HepG2 (cell line): ENCODE measurements around the gene PCSK2. TPM values are rescaled to one million over a fixed set of nuclear protein-coding genes. Genes with fewer than 3 reads are reported as not detected.

Source experiments
- ADNP ChIP-seq: sonication (generic); formaldehyde crosslinking; IDR thresholded peaks from 2 replicates; pipeline ENCODE4 v1.4.0; 2020; ENCODE audit warnings: missing genetic modification reagents
- AGO2 ChIP-seq: fragments of 200-400 bp; formaldehyde crosslinking; optimal IDR thresholded peaks from 2 replicates; pipeline ENCODE3; 2017; ENCODE audit warnings: mild to moderate bottlenecking, low read depth, low read length, moderate library complexity
- ATM ChIP-seq: fragments of 450-650 bp; IDR thresholded peaks from 2 replicates; pipeline ENCODE4 v1.7.1; 2017; ENCODE audit warnings: mild to moderate bottlenecking, borderline replicate concordance
- CREB1 ChIP-seq, 2 experiments: fragments of 450-650 bp in 1 of 2; IDR thresholded peaks; 2 replicates each; pipeline ENCODE4 v1.6.1; 2016 to 2017; ENCODE audit warnings: control low read depth in 1 of 2, mild to moderate bottlenecking in 1 of 2, missing compliant biosample characterization in 1 of 2, missing genetic modification characterization in 1 of 2
- HNRNPH1 ChIP-seq: fragments of 200-400 bp; formaldehyde crosslinking; optimal IDR thresholded peaks from 2 replicates; pipeline ENCODE3; 2017; ENCODE audit warnings: mild to moderate bottlenecking, low read depth, low read length
- MIER2 ChIP-seq: IDR thresholded peaks from 2 replicates; pipeline ENCODE4 v1.6.1; 2016; ENCODE audit warnings: missing biosample characterization, missing genetic modification reagents
- PHB2 ChIP-seq: fragments of 450-650 bp; IDR thresholded peaks from 2 replicates; pipeline ENCODE4 v1.6.1; 2018; ENCODE audit not compliant: partially characterized antibody
- SETDB1 ChIP-seq: sonication (generic); formaldehyde crosslinking; IDR thresholded peaks from 2 replicates; pipeline ENCODE4 v1.5.1; 2020; ENCODE audit warnings: missing genetic modification reagents, mild to moderate bottlenecking, borderline replicate concordance
- SYNCRIP ChIP-seq: fragments of 200-400 bp; formaldehyde crosslinking; IDR thresholded peaks from 2 replicates; pipeline ENCODE4 v1.6.1; 2018; ENCODE audit warnings: mild to moderate bottlenecking, low read depth, low read length; ENCODE audit not compliant: insufficient read depth
- ZNF143 ChIP-seq: sonication (generic); formaldehyde crosslinking; IDR thresholded peaks from 2 replicates; pipeline ENCODE4 v1.4.0; 2020; ENCODE audit warnings: missing genetic modification reagents
- ZNF431 ChIP-seq: sonication (generic); formaldehyde crosslinking; IDR thresholded peaks from 2 replicates; pipeline ENCODE4 v1.9.0; 2022; ENCODE audit warnings: missing genetic modification reagents, low read depth, mild to moderate bottlenecking, borderline replicate concordance
- ZNF564 ChIP-seq: sonication (generic); formaldehyde crosslinking; IDR thresholded peaks from 2 replicates; pipeline ENCODE4 v1.8.1; 2023; ENCODE audit warnings: mild to moderate bottlenecking, missing genetic modification reagents
- ZNF660 ChIP-seq: sonication (generic); formaldehyde crosslinking; IDR thresholded peaks from 2 replicates; pipeline ENCODE4 v1.5.1; 2020; ENCODE audit warnings: mild to moderate bottlenecking, low read depth, missing genetic modification reagents, borderline replicate concordance
- ZNF749 ChIP-seq: sonication (generic); formaldehyde crosslinking; IDR thresholded peaks from 2 replicates; pipeline ENCODE4 v1.8.0; 2022; ENCODE audit warnings: mild to moderate bottlenecking, missing genetic modification reagents, moderate library complexity, borderline replicate concordance
- ZNF781 ChIP-seq: sonication (generic); formaldehyde crosslinking; IDR thresholded peaks from 2 replicates; pipeline ENCODE4 v1.5.1; 2020; ENCODE audit warnings: borderline replicate concordance, mild to moderate bottlenecking, missing genetic modification reagents; ENCODE audit errors: not compliant biosample characterization
- polyA plus RNA-seq, 8 experiments: library from polyadenylated mRNA; depleted of rRNA in 3 of 8; stranded (reverse) in 7 of 8; unstranded in 1 of 8; fragments of >200 nt; fragmentation: Illumina TruSeq in 4 of 8; extraction: Trizol in 4 of 8; gene quantifications; 2 replicates each; pipeline versions ENCODE4 v1.2.1 to v1.2.3, GENCODE V29; 2011 to 2016; ENCODE audit warnings: low read depth in 4 of 8, missing spikeins in 1 of 8, mixed read lengths in 1 of 8; ENCODE audit not compliant: insufficient read depth in 1 of 8
- total RNA-seq, 5 experiments: library from RNA; depleted of rRNA; stranded (reverse); fragments of >200 nt; fragmentation: Illumina TruSeq; extraction: Trizol; gene quantifications; 2 replicates each; pipeline ENCODE4 v1.2.3, GENCODE V29; 2016; ENCODE audit warnings: low read depth in 1 of 5
- TF ChIP-seq, protein P1 (sequence below): sonication (generic); formaldehyde crosslinking; IDR thresholded peaks from 2 replicates; pipeline ENCODE4 v1.4.0; 2020; ENCODE audit warnings: mild to moderate bottlenecking, missing genetic modification reagents
- TF ChIP-seq, protein P2 (sequence below): sonication (generic); formaldehyde crosslinking; IDR thresholded peaks from 2 replicates; pipeline ENCODE4 v1.5.0; 2020; ENCODE audit warnings: missing genetic modification reagents, mild to moderate bottlenecking, borderline replicate concordance
- TF ChIP-seq, protein P3 (sequence below): sonication (generic); formaldehyde crosslinking; IDR thresholded peaks from 2 replicates; pipeline ENCODE4 v1.5.0; 2020; ENCODE audit warnings: mild to moderate bottlenecking, missing genetic modification reagents

Gene PCSK2
- total and polyA plus RNA-seq, 2 of the 13 experiments (the other 11 are each of a cell fraction or from before 2014, with no cell fraction given), result not detected

DNA sequence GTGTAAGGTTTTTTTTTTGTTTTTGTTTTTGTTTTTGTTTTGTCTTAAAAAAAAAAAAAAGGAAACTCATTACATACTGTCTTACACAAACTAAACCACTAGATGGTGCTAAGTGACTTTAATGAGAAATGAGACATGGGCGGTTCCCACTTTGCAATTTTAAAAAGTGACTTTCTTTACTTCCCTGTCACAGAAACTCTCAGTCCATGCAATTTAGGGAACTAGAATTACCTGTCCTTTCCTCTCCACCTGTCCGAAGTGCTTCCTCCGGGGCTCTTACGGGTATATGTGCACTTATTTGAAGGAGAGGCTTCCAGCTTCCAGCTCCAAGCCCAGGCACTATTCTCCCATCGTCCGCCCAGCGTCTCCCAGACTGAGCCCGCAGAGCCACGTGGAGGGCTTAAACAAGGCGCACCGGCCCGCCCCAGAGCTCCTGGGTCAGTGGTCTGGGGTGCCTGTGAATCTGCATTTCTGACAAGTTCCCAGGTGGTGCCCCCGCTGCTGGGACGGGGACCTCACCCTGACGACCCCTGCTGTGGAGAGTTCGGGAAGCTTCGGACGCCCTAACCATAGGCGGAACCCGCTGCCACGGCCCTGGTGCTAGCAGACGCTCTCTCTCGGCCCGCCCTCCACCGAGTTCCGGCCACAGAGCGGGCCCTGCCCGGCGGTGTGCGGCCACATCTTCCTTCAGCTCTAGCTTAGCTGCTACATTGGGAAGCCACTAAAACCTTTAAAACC is 278.2 kb downstream of the PCSK2 start (continued):
- TF ChIP-seq, protein P1, sequence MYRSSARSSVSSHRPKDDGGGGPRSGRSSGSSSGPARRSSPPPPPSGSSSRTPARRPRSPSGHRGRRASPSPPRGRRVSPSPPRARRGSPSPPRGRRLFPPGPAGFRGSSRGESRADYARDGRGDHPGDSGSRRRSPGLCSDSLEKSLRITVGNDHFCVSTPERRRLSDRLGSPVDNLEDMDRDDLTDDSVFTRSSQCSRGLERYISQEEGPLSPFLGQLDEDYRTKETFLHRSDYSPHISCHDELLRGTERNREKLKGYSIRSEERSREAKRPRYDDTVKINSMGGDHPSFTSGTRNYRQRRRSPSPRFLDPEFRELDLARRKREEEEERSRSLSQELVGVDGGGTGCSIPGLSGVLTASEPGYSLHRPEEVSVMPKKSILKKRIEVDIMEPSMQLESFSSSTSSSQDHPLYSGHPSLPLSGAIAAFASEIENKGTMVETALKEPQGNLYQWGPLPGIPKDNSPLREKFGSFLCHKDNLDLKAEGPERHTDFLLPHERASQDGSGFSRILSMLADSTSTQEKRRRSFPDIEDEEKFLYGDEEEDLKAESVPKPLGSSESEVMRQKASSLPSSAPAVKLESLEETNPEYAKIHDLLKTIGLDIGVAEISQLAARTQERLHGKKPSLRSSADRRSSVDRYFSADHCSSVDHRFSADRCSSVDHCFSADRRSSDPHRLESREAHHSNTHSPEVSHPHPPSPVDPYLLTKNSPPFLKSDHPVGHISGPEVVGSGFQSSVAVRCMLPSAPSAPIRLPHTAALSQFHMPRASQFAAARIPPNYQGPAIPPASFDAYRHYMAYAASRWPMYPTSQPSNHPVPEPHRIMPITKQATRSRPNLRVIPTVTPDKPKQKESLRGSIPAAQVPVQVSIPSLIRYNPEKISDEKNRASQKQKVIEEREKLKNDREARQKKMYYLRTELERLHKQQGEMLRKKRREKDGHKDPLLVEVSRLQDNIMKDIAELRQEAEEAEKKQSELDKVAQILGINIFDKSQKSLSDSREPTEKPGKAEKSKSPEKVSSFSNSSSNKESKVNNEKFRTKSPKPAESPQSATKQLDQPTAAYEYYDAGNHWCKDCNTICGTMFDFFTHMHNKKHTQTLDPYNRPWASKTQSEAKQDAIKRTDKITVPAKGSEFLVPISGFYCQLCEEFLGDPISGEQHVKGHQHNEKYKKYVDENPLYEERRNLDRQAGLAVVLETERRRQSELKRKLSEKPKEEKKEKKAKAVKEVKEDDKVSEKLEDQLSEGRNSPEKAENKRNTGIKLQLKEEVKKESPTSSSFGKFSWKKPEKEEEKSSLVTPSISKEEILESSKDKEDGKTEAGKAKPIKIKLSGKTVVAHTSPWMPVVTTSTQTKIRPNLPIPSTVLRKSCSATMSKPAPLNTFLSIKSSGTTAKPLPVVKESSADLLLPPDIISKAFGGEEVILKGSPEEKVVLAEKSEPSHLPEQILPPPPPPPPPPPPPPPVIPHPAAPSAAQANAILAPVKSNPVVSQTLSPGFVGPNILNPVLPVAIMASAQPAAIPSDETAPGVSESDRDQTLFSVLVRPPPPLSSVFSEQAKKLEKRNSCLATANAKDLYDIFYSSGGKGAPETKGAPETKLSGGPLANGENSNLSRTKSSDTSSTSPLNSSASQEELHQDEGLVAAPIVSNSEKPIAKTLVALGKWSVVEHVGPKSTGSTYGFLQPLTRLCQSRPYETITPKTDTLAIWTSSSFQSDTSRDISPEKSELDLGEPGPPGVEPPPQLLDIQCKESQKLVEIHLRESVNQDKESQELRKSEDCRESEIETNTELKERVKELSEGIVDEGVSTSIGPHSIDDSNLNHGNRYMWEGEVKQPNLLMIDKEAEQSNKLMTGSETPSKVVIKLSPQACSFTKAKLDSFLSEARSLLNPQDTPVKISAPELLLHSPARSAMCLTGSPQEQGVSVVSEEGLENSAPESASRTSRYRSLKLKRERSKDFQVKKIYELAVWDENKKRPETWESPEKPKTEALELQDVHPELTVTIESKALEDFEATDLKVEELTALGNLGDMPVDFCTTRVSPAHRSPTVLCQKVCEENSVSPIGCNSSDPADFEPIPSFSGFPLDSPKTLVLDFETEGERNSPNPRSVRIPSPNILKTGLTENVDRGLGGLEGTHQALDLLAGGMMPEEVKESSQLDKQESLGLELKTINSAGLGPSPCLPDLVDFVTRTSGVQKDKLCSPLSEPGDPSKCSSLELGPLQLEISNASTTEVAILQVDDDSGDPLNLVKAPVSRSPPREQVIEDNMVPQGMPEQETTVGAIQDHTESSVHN (CRISPR knock-in tag), result 0 out of 2 replicates have a peak, but pooled peaks have one; percentile 51
- TF ChIP-seq ZNF781 (CRISPR knock-in tag), result no peak
- TF ChIP-seq, protein P2, sequence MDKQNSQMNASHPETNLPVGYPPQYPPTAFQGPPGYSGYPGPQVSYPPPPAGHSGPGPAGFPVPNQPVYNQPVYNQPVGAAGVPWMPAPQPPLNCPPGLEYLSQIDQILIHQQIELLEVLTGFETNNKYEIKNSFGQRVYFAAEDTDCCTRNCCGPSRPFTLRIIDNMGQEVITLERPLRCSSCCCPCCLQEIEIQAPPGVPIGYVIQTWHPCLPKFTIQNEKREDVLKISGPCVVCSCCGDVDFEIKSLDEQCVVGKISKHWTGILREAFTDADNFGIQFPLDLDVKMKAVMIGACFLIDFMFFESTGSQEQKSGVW (CRISPR knock-in tag), result no peak
- TF ChIP-seq, protein P3, sequence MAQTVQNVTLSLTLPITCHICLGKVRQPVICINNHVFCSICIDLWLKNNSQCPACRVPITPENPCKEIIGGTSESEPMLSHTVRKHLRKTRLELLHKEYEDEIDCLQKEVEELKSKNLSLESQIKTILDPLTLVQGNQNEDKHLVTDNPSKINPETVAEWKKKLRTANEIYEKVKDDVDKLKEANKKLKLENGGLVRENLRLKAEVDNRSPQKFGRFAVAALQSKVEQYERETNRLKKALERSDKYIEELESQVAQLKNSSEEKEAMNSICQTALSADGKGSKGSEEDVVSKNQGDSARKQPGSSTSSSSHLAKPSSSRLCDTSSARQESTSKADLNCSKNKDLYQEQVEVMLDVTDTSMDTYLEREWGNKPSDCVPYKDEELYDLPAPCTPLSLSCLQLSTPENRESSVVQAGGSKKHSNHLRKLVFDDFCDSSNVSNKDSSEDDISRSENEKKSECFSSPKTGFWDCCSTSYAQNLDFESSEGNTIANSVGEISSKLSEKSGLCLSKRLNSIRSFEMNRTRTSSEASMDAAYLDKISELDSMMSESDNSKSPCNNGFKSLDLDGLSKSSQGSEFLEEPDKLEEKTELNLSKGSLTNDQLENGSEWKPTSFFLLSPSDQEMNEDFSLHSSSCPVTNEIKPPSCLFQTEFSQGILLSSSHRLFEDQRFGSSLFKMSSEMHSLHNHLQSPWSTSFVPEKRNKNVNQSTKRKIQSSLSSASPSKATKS (CRISPR knock-in tag), result no peak
- no peak for TF ChIP-seq ZNF431 (CRISPR knock-in tag)
- 0 out of 2 replicates have a peak, but pooled peaks have one; percentile 37 for TF ChIP-seq ZNF660 (CRISPR knock-in tag)
- no peak for TF ChIP-seq SETDB1
- TF ChIP-seq AGO2, result no peak
- no peak for TF ChIP-seq PHB2
- TF ChIP-seq HNRNPH1, result no peak
- no peak for TF ChIP-seq ADNP (CRISPR knock-in tag)
- no peak for TF ChIP-seq CREB1 (IDR thresholded peaks at IDR 0.05)
- no peak for TF ChIP-seq CREB1 (CRISPR knock-in tag; IDR thresholded peaks at IDR 0.05)
- no peak for TF ChIP-seq ZNF749
- no peak for TF ChIP-seq ZNF143 (CRISPR knock-in tag)
- TF ChIP-seq ZNF564, result no peak
- TF ChIP-seq ATM, result no peak
- no peak for TF ChIP-seq MIER2
- no peak for TF ChIP-seq SYNCRIP
